Neural progenitor cell (in vitro differentiated cells): ENCODE data around the gene HOXC4.
A peak's percentile ranks its signal among the peaks of the same experiment; 100 is the strongest.

Experiments used
- EZH2 ChIP-seq: fragments of 200-600 bp; sonication (generic); IDR thresholded peaks from 2 replicates; pipeline ENCODE4 v1.6.1; 2017; ENCODE audit warnings: antibody characterized with exemption, mild to moderate bottlenecking, moderate library complexity
- EZH2phosphoT487 ChIP-seq: fragments of 200-600 bp; sonication (generic); IDR thresholded peaks from 2 replicates; pipeline ENCODE4 v1.6.1; 2017; ENCODE audit warnings: antibody characterized with exemption
- TF ChIP-seq, protein P1 (sequence below): fragments of 200-600 bp; sonication (generic); IDR thresholded peaks from 2 replicates; pipeline ENCODE4 v1.5.1; 2017; ENCODE audit warnings: antibody characterized with exemption, mild to moderate bottlenecking

DNA sequence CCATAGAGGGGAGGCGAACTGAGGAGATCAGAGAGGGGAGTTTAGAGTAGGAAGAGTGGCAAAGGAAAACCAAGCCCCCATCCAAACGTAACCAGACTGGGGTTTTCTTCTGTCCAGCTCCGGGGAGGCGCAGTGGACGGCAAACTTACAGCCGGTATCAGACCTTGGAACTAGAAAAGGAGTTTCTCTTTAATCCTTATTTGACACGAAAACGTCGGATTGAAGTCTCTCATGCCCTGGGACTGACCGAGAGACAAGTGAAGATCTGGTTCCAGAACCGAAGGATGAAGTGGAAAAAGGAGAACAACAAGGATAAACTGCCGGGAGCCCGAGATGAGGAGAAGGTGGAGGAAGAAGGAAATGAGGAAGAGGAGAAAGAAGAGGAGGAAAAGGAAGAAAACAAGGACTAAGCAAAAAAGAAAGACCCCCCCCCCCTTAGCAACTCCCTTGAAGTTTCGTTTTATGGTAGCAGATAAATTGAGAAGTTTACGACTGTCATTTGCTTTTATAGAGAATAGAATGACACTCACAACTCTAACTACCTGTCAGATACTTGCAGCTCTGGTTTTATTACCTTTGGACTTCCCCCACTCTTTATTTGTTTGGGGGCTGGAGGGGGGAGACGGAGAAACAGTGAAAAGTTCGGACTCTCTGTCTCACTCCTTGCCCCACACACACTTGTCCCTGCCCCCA lies 42.5 kb upstream of the HOXC4 start:
- TF ChIP-seq, protein P1, sequence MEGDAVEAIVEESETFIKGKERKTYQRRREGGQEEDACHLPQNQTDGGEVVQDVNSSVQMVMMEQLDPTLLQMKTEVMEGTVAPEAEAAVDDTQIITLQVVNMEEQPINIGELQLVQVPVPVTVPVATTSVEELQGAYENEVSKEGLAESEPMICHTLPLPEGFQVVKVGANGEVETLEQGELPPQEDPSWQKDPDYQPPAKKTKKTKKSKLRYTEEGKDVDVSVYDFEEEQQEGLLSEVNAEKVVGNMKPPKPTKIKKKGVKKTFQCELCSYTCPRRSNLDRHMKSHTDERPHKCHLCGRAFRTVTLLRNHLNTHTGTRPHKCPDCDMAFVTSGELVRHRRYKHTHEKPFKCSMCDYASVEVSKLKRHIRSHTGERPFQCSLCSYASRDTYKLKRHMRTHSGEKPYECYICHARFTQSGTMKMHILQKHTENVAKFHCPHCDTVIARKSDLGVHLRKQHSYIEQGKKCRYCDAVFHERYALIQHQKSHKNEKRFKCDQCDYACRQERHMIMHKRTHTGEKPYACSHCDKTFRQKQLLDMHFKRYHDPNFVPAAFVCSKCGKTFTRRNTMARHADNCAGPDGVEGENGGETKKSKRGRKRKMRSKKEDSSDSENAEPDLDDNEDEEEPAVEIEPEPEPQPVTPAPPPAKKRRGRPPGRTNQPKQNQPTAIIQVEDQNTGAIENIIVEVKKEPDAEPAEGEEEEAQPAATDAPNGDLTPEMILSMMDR: no peak
- TF ChIP-seq EZH2 (peak; percentile 70), EZH2phosphoT487 (peak; percentile 1)
